DND-41 (cell line): ENCODE results near the gene CCDC121.

Experiments used
- CTCF ChIP-seq: IDR thresholded peaks from 2 replicates; pipeline ENCODE4 v1.5.1; 2012; ENCODE audit warnings: borderline replicate concordance, low read length, moderate library complexity, mild to moderate bottlenecking; ENCODE audit not compliant: poor library complexity, severe bottlenecking; ENCODE audit errors: extremely low read depth
- EZH2 ChIP-seq: IDR thresholded peaks from 3 replicates; pipeline ENCODE4 v1.6.1; 2012; ENCODE audit warnings: borderline replicate concordance, low read depth, mild to moderate bottlenecking, moderate library complexity, low read length, inconsistent platforms; ENCODE audit not compliant: severe bottlenecking

DNA sequence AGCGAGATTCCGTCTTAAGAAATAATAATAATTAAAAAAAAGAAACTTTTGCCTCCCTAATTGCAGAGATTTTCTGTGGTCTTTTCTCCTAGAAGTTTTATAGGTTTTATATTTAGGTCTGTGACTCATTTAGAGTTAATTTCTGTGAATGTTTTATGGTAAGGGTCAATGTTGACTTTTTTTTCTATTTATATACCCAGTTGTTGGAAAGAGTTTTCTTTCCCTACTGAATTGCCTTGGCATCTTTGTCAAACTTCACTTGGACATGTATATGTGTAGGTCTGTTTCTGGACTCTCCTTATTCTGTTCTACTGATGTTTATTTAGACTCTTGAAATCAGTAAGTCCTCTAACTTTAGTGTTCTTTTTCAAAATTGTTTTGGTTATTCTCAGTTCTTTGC lies 40.5 kb downstream of the CCDC121 start:
- TF ChIP-seq CTCF, result no peak
- no peak for TF ChIP-seq EZH2
